Left lobe of liver (tissue), 2 donors: ENCODE results near the gene ZFP36L1. TPM values are rescaled to one million over a fixed set of nuclear protein-coding genes. Genes with fewer than 3 reads are reported as not detected.

Source experiments
- ATAC-seq: fragments of 200-7000 bp; cut with Tn5 transposase; one replicate; pipeline ENCODE4 v1.9.1; 2020; ENCODE audit warnings: mild to moderate bottlenecking, moderate library complexity
- DNase-seq: peaks from one replicate; pipeline ENCODE4 v3.0.0-alpha.2; 2020; ENCODE audit warnings: low spot score
- total RNA-seq: library from RNA; stranded (reverse); gene quantifications from one replicate; pipeline ENCODE4 v1.2.1, GENCODE V29; 2021
- donor health status: DM: no; HTN: no; CAD: no; lungs with moderate emphysema.
- donor health status: DM: no; HTN: yes; CAD: no.

The ZFP36L1 gene
- total RNA-seq, 1 donor from 2014 or later = 236 TPM

DNA sequence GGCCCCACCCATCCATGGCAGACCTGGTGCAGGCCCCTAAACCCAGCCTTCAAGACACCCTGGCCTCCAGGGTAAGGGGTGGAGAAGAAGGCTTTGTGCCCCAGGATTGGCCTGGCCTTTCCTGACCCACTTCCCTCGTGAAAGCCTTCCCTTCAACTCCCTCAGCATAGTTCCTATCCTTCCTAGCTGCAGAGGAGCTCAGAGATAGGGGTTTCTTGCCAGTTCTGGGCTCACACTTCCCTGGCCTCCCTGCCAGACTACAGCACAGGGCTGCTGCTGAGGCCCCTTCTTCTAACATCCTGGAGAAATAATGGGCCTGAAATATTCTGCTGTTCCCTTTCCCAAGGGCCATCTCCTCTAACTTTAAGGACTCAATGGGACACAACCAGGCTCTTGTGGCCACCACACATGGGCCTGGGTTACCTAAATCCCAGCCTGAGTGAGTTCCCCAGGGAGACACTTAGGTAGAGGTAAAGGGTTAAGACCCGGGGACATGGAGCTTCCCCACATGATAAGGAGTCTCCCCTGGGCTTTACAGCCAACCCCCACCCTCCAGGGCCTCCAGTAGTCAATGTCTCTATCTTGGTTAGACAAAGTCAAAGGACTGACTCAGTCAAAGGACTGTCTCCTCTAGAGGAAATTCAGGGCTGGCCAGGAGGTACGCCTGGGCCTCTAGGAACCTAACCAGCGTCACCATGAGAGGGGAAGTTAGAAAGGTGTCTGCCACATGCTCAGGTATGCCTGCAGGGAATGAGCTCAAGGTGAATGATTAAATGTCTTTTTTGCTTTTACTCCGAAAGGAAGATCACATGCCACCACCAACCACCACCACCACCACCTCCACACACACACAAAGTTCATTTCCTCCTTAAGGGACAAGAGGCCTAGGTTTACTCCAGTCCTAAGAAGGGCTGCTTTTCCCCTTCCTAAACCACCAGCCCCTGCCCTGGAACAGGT, 7.1 kb downstream of the ZFP36L1 start:
- ATAC-seq (peak; percentile 2), DNase-seq (peak; percentile 70)

DNA sequence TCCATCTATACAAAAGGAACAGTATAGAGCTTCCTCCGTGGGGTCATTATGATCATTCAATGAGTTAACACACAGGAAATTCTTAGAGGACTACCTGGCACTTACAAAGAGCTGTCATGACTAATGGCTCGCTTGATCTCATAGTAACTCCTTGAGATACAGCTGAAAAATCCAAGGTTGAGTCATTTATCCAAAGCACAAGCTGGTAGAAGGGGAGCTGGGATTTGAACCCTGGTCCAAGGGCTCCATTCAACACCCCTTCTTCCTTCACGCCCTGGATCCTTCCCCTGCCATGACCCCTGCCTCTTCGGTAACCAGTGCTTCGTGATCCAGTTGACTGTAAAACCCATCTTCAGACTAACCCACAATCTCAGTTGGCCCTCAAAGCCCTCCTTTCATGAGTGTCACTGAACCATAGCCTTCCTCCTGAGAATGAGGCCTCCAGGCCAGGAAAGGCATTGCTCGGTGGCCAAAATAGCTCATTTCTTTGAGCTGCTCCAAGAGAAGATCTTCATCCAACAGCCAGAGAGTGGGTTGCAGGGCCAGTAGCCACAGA, 7.8 kb downstream of the ZFP36L1 start:
- DNase-seq (no peak), ATAC-seq (no peak)

DNA sequence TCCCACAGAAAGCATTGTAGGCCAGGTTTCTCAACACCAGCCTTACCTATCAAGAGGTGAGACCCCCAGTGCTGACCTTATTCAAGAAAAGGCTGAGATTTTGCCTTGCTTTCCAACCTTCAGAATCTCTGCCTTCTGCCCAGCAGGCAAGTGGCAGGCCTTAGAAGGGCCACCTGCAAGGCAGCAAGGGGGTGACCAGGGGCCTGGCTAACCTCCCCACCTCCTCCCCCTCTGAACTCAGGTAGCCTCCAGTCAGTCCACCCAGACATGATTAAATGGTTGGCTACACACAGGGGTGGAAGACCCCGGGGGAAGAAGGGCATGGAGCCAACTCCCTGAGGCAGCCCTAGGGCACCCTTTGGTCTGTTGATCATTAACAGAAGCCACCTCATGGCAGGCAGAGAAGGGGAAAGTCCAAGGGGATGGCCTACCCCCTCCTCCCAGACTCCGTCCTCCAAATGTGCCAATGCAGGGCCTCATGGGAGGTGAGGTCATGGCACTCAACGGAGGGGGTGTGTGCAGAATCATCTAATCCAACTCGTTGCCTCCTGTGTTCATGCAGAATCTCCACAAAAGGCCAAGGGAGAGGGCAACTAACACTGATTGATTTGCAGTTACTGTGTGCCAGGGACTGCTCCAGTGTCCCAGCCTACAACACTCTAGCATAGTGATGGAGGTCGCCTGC, 8.5 kb downstream of the ZFP36L1 start:
- DNase-seq = peak; percentile 97
- ATAC-seq = peak; percentile 49

DNA sequence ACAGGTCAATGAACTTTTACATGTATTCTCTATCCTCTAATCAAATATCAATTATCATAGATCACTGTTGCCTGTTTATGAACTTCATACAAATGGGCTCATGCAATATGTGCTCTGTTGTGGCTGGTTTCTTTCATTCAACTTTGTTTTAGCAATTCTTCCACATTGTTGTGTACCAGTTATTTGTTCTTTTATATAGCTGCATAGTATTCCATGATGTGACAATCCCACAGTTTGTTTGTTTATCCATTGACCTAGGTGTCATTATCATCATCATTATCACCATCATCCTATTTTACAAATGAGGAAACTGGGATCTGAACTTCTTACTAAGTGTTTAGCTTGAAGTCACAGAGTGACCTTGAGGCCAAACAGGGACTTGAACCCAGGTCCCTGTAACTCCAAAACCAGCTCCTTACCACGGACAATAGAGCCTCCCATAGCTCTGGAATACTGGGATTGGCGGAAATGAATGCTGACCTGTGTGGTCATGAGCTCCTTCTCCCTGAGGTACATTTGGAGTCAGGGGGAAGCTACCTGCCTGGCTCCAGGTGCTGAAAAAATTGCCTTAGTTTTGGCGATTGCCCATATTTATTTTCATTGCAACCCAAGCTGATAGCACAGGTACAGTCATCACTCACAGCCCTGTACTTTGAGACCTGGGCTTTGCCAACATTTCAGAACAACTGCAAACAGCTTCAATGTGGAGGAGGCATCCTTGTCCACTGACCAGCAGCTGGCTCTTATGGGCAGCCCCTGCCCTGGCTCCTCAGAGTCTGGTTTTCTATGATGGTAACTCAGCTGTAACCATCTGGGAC, 9.2 kb downstream of the ZFP36L1 start:
- ATAC-seq (peak; percentile 57), DNase-seq (peak; percentile 90)

DNA sequence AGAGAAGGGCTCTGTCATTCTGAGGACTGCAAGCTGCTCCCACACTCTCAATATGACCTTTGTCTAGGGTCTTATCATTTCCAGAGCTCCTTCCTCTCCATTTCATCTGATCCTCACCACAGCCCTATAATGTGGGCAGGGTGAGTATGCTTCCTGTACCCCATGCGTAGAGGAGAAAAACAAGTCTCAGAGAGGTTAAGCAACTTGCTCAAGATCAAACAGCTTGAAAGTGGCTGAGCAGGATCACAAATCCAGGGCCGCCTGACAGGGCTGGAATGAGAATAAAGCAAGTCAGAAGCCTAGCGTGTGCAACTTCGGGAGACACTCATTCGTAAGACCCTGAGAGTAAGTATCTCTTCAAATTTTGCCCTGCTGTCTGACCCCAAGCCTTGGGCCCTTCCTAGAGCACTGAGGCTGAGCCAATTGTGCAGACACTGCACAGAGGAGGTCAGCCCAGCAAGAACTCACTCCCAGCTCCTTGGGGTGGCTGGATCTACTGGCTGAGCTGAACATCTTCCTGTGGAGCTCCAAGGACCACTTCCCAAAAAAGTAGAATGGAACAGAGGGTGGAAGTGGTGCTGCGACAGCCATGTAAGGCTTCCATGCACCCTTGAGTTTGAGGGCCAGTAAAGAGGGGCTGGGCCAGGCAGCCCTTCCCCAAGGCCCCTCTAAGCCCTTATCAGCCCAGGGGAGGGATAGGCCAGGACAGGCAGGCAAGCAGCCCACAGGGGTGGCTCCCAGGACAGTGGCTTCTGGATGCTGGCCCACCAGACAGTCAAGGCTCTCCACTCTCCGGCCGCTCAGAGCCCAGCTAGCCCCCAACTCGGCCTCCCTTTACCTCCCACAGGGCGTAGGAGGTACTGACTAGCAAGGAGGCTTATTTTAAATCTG, 10.5 kb downstream of the ZFP36L1 start:
- ATAC-seq (no peak), DNase-seq (peak; percentile 47)

DNA sequence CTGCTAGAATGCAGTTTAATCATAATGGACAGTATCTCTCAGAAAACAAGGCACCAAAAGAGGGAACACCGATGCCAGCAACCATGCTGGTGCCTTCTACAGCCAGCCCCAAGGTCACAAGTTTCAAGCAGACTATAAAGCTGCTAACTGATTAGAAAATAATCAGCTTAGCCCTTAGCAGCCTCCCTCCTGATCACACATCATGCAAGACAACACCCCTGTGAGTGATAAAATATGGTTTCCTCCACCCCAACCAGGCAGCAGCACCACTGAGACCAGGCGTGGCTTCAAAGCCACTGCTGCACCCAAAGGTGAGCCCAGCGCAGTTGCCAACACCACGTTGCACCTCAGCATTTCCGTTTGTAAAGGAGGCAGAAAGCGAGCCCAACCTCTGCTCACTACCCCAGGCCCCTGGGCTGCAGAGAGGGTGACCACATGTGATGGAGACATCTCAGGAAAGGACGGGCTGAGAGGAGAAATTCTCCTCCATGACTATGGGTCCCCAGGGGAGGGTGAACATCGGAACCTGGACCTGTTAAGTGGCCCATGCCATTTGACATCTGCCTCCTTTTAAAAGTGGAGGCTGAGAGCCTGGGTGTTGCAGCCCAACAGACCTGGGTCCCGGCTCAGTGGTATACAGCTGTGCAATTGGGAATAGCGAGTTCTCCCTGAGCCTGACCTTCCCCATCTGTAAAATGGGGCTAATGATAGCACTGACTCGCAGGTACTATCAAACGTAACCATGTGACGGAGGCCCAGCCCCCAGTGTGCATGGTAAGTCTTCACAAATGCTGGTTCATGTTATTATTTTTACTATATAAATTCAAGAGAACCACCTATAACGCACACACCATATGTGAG, 11.5 kb downstream of the ZFP36L1 start:
- DNase-seq (peak; percentile 46), ATAC-seq (no peak)

DNA sequence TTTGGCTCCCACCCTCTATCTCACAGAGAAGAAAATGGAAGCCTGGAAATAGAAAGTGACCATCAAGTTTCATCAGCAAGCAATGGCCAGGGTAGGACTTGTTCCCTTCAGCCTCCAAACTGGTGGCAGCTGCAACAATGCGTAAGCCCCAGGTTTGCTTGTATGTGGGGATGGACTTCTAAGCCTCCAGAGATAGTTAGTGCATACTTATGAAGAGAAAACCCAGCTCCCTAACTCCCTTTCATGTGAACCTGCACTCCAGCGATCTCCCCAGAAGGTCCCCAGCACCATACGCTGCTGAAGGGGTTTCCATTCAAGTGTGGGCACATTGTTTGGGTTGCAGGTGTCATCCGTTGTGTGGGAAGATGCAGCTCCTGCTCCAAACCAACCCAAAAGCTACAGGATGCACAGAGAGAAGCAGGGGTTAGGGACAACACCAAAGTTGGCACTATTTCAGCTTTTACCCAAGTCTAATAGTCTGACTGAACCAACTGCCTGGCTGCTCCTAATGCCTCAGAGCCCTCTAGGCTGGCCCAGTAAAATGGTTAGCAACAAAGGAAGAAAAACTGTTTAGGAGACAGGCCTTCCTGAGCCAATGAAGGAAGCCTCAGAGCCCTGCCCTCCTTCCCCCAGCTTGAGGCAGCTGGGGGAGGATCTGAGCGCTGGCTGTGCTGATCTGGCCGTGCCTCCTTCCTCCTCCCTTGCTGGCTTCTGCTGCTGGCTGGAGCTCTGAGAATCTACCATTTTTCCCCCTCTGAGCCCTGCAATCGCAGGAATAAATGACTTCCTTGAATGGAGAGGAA, 12.3 kb downstream of the ZFP36L1 start:
- DNase-seq (peak; percentile 55), ATAC-seq (peak; percentile 6)

DNA sequence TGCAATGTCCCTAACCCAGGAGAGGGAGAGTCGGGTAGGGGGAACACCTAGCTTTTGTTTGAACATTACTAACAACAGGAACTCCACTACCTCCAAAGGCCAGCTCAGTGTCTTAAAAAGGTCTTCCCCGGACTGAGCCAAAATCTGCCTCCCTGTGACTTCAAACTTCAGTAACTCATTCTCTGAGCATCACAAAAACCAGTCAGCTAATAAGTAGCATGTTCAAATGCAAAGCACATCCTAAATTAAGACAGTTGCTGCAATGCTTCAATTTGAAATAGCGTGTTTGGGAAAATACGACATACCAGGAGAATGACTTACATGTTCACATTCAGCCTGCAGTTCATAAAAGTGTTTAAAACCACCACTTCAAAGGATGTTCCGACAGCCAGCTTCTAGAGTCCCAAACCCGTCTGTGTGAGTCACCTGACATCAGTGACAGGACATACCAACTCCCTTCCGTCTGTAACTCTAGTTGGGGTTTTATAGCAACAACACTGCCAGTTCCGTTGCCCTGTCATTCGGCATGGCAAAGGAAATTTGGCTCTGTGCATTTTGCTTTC, 13.0 kb downstream of the ZFP36L1 start:
- DNase-seq (peak; percentile 36), ATAC-seq (no peak)

DNA sequence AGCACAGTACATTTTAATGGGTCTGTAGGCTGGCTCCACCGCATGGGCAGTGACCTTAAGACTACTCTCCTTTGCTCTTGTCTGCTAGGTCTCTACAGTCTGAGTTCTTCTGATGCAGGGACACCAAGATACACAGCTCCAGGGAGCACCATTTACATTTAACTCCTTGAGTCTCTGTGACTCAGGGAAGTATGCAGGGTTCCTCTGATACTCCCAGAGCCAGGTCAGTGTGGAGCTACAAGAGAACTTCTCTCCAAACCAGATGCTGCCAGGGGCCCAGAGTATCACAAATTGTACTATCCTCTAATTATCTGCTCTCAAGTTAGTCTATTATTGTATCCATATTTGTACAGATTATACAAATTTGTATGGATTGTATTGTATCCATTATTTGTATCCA, 15.2 kb downstream of the ZFP36L1 start:
- ATAC-seq (no peak), DNase-seq (peak; percentile 16)

DNA sequence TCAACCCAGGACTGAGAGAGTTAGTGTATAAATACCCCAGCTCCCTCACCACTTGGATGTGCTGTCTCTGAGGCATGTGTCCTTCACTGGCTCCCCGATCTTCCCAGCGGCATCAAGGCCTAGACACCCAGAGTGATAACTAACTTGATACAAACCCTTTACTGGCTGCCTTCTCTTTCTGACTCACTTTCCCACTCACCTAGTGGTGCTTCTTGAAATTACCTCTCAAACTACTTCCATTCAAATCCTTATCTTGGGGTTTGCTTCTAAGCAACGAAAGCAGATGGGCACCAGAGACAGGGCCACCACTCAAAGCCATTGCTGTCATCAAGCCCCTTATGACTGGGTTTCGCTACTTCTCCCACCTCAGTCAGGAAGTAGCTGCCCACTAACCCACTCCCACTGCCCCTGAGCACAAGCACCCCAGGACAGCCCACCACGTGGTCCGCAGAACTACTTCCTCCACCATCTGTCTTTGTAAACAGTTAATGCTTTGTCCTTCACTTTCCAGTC, 17.2 kb downstream of the ZFP36L1 start:
- DNase-seq (no peak), ATAC-seq (no peak)

DNA sequence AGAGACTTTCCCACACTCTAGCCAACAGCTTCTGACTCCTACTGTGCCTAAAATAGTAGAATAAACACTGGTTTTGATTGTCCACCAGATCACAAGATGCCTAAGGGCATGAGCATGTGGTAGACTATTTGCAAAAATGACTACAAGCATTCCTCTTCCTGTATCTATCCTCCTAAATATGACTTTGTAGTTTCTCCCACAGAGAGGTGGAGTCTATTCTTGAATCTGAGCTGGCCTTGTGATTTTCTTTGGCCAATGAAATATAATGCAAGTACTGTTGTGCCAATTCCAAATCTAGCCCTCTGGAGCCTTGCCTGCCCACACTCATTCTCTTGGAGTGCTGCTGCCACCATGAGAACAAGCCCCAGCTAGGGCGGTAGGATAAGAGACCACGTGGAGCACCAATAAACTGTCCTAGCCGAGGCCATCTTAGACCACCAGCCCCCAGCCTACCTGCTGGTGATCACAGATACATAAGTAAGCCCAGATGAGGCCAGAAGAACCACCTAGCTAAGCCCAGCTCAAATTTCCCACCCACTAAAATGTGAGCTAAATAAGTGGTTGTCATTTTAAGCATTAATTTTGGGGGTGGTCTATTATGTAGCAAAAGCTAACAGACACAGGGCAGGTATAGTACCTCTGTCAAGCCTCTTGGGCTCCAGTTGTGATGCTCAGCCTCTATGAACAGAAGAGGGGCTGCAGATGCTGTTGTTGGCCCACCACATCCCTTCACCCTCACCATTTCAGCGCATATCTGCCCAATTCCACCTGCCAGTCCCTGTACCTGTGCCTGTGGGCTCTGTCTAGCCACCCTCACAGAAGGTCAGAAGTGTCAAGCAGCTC, 17.9 kb downstream of the ZFP36L1 start:
- ATAC-seq (peak; percentile 28), DNase-seq (peak; percentile 37)

DNA sequence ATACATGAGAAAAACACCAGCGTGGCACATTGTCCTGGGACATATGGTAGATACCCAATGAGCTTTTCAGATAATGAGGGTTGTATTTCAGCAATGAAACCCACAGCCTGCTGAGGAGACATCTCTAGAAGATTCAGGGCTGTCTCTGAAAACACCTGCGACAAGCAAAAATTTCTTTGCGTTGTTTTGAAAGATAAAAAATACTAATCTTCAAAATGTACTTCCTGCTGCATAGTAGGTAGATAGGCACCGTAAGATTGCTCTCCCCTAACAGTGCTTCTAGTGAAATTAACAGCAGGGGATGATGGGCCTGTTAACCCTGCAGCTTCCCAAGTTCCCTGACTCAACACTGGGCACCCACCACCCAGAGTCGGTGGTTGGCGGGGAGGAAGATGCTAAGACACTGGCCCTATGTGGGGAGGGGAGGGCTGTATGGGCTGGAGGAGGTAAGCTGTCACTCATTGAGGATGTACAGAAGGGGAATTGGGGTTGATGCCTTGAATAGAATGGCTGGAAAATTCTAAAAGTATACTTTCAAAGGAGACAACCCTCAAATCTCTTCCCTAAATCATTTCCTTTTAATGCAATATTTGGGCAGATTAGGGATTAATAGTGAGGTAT, 20.0 kb downstream of the ZFP36L1 start:
- DNase-seq (no peak), ATAC-seq (no peak)

DNA sequence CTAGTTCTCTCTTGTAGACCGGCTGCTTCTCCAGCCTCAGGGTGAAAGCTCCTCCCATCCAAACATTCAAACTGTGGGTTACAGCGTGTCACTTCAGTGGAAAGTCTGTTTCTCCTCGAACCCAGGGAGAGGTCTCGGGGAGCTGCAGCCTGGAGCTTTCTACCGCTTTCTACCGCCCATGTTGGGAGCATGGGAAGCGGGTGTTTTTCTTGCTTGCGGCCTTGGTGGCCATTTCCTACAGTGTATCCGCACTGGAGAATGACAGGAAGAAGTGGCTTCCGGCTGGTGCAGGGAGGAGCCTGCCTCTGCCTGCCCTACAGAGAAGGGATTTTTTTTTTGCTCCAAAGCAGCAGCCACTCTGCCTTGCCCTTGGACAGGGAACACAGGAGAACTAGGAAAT, 21.2 kb downstream of the ZFP36L1 start:
- peak; percentile 54 for ATAC-seq
- no peak for DNase-seq

DNA sequence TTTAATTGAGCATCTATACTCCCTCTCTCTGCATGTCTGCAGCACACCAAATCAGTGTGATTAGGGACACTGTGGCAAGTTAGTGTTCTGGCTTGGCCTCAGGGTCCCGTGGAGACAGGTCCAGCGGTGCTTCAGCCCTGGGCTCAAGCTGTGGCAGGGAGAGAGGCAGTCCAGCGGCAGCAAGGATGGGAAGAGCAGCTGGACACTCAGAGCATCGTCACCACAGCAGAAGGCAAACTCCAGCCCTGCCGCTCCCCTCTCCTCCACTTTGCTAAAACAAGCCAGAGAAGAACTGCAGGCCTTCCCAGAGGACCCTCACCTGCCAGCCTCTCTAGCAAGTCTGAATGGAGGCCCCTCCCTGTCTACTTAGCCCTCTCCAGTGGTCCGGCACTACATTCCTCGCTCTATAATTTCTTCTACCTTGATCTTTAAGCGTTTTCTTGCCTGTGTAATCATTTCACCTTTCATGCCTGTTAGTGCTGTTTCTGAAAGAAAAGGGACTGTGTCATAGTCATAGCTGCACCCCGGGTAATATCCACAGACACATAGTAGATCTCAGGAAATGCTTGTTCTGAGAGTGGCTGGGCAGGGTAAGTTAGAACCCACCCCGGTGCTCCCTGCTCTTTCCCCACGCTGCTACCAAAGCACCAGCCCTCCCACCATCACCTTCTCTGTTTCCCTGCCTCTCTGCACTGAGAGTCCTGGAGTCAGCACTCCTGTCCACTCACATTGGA, 22.1 kb downstream of the ZFP36L1 start:
- no peak for DNase-seq
- no peak for ATAC-seq

DNA sequence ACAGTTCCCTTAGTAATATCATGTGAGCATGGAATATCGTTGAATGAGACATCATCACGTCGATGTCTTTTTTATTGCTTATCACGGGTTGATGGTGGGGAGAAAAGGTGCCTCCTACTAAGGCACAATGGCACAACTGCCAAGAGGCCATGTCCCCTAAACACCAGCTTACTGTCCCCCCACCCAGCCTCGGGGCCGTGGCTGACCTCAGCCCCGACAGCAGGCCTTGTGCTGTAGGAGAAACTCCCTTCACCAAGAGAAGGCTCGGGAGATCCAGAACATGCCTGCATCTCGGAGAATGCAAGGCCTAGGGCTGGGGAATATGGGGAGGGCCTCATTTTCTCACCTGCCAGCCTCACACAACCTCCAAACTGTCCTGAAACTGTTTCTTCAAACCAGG, 22.8 kb downstream of the ZFP36L1 start:
- no peak for ATAC-seq
- DNase-seq = no peak
